HepG2 (cell line): Measurements from ENCODE around the gene MSTO1. TPM values are rescaled to one million over a fixed set of nuclear protein-coding genes. Genes with fewer than 3 reads are reported as not detected.

Experiments
- AGO1 ChIP-seq: fragments of 200-400 bp; formaldehyde crosslinking; IDR thresholded peaks from 2 replicates; pipeline ENCODE4 v1.6.1; 2017; ENCODE audit warnings: mild to moderate bottlenecking, low read depth, low read length, moderate library complexity; ENCODE audit not compliant: poor library complexity, severe bottlenecking
- AHR ChIP-seq: IDR thresholded peaks from 2 replicates; pipeline ENCODE4 v1.6.1; 2018; ENCODE audit warnings: missing genetic modification reagents, missing compliant biosample characterization
- ASH2L ChIP-seq: fragments of 300-600, 200-600 bp; sonication (generic); IDR thresholded peaks from 2 replicates; pipeline ENCODE4 v1.7.0; 2017; ENCODE audit warnings: low read depth, mild to moderate bottlenecking, moderate library complexity, mixed read lengths, low read length; ENCODE audit not compliant: insufficient read length
- EEA1 ChIP-seq: sonication (generic); formaldehyde crosslinking; IDR thresholded peaks from 2 replicates; pipeline ENCODE4 v1.5.1; 2020; ENCODE audit warnings: mild to moderate bottlenecking, missing genetic modification reagents, borderline replicate concordance
- ETV6 ChIP-seq: sonication (generic); formaldehyde crosslinking; conservative IDR thresholded peaks from 2 replicates; pipeline ENCODE4 v1.4.0; 2020; ENCODE audit warnings: missing genetic modification reagents
- FOXC1 ChIP-seq: sonication (generic); formaldehyde crosslinking; IDR thresholded peaks from 2 replicates; pipeline ENCODE4 v1.8.0; 2022; ENCODE audit warnings: mild to moderate bottlenecking, missing genetic modification reagents, borderline replicate concordance
- FOXK1 ChIP-seq: sonication (generic); formaldehyde crosslinking; IDR thresholded peaks from 2 replicates; pipeline ENCODE4 v1.4.0; 2020; ENCODE audit warnings: low read depth, missing genetic modification reagents, borderline replicate concordance
- HOXA9 ChIP-seq: sonication (generic); formaldehyde crosslinking; IDR thresholded peaks from 2 replicates; pipeline ENCODE4 v1.8.1; 2022; ENCODE audit warnings: missing genetic modification reagents, mild to moderate bottlenecking, moderate library complexity, borderline replicate concordance
- KLF16 ChIP-seq, 2 experiments: sonication (generic) in 1 of 2; formaldehyde crosslinking in 1 of 2; IDR thresholded peaks; 2 replicates each; pipeline versions ENCODE4 v1.6.1 to v1.8.0; 2016 to 2023; ENCODE audit warnings: missing genetic modification reagents in 2 of 2, missing compliant biosample characterization in 1 of 2
- NCOA1 ChIP-seq: sonication (generic); formaldehyde crosslinking; IDR thresholded peaks from 2 replicates; pipeline ENCODE4 v1.9.0; 2021; ENCODE audit warnings: missing genetic modification reagents
- PPARG ChIP-seq: conservative IDR thresholded peaks from 2 replicates; pipeline ENCODE4 v1.6.1; 2016; ENCODE audit warnings: missing biosample characterization, missing genetic modification reagents
- RBAK ChIP-seq: sonication (generic); formaldehyde crosslinking; IDR thresholded peaks from 2 replicates; pipeline ENCODE4 v1.5.1; 2020; ENCODE audit warnings: mild to moderate bottlenecking, missing genetic modification reagents
- RXRB ChIP-seq: IDR thresholded peaks from 2 replicates; pipeline ENCODE4 v1.6.1; 2016; ENCODE audit warnings: borderline replicate concordance, missing genetic modification reagents, missing compliant biosample characterization
- SSRP1 ChIP-seq: IDR thresholded peaks from 2 replicates; pipeline ENCODE4 v1.6.1; 2016; ENCODE audit warnings: control low read depth
- ZBTB42 ChIP-seq: sonication (generic); formaldehyde crosslinking; IDR thresholded peaks from 2 replicates; pipeline ENCODE4 v1.5.0; 2020; ENCODE audit warnings: mild to moderate bottlenecking, missing genetic modification reagents
- ZNF331 ChIP-seq: sonication (generic); formaldehyde crosslinking; IDR thresholded peaks from 2 replicates; pipeline ENCODE4 v1.4.0; 2020; ENCODE audit warnings: missing genetic modification reagents
- ZNF501 ChIP-seq: sonication (generic); formaldehyde crosslinking; IDR thresholded peaks from 2 replicates; pipeline ENCODE4 v1.5.1; 2020; ENCODE audit warnings: mild to moderate bottlenecking, moderate library complexity, missing genetic modification reagents
- ZNF589 ChIP-seq: sonication (generic); formaldehyde crosslinking; conservative IDR thresholded peaks from 2 replicates; pipeline ENCODE4 v1.8.0; 2022; ENCODE audit warnings: mild to moderate bottlenecking, moderate library complexity, missing genetic modification reagents
- ZNF607 ChIP-seq: sonication (generic); formaldehyde crosslinking; IDR thresholded peaks from 2 replicates; pipeline ENCODE4 v1.5.1; 2020; ENCODE audit warnings: missing genetic modification reagents, mild to moderate bottlenecking, borderline replicate concordance
- ZNF672 ChIP-seq: sonication (generic); formaldehyde crosslinking; IDR thresholded peaks from 2 replicates; pipeline ENCODE4 v1.8.1; 2022; ENCODE audit warnings: missing genetic modification reagents
- ZNF772 ChIP-seq: sonication (generic); formaldehyde crosslinking; IDR thresholded peaks from 2 replicates; pipeline ENCODE4 v1.5.0; 2020; ENCODE audit warnings: mild to moderate bottlenecking, missing genetic modification reagents
- polyA plus RNA-seq, 8 experiments: library from polyadenylated mRNA; depleted of rRNA in 3 of 8; stranded (reverse) in 7 of 8; unstranded in 1 of 8; fragments of >200 nt; fragmentation: Illumina TruSeq in 4 of 8; extraction: Trizol in 4 of 8; gene quantifications; 2 replicates each; pipeline versions ENCODE4 v1.2.1 to v1.2.3, GENCODE V29; 2011 to 2016; ENCODE audit warnings: low read depth in 4 of 8, missing spikeins in 1 of 8, mixed read lengths in 1 of 8; ENCODE audit not compliant: insufficient read depth in 1 of 8
- total RNA-seq, 5 experiments: library from RNA; depleted of rRNA; stranded (reverse); fragments of >200 nt; fragmentation: Illumina TruSeq; extraction: Trizol; gene quantifications; 2 replicates each; pipeline ENCODE4 v1.2.3, GENCODE V29; 2016; ENCODE audit warnings: low read depth in 1 of 5
- TF ChIP-seq, protein P1 (sequence below): sonication (generic); formaldehyde crosslinking; IDR thresholded peaks from 2 replicates; pipeline ENCODE4 v1.5.0; 2020; ENCODE audit warnings: mild to moderate bottlenecking, missing genetic modification reagents
- TF ChIP-seq, protein P2 (sequence below): sonication (generic); formaldehyde crosslinking; IDR thresholded peaks from 2 replicates; pipeline ENCODE4 v1.8.1; 2023; ENCODE audit warnings: mild to moderate bottlenecking, missing genetic modification reagents

MSTO1 gene
- total and polyA plus RNA-seq, 2 of the 13 experiments (the other 11 are each of a cell fraction or from before 2014, with no cell fraction given), result 19.1 to 25.3 TPM

DNA sequence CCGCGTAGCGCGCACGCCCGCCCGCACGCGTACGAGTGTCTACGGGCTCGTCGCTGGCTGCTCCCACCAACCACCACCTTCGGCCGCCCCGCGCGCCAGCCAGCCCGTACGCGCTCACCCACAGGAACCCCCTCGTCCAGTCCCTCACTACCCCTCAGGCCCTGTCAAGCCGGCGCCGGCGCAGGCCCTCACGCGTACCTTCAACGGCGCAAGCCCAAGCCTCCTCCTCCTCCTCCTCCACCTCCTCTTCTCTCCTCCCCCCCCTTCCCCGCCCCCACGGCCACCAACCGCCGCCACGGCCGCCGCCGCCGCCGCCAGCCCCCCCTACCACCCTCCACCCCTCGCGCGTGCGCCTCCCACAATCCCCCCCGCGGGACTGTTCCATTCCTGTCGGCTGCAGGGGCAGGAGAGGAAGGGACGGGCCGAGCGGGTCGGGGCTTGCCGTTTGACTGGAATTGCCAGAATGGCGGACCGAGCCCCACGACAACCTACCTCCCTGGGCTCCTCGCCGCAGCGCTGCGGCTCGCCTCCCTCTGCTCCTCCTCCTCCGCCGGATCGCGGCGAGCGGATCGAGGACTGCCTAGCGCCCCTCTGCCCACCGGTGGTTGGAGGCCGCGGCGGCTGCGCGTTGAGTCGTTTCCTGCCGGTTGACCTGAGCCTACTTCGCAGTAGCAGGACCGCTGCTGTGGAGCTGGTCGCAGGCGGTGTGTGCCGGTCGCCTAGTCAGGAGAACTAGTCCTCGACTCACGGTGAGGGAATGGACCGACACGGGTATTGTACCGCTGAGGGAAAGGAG is 47.2 kb upstream of the MSTO1 start, which contains the start of gene ASH1L (continued):
- TF ChIP-seq FOXK1 (CRISPR knock-in tag) (peak; percentile 43; the same call in 1 of the 2 replicates), ASH2L (peak; percentile 94), RXRB (peak; percentile 70), ZBTB42 (CRISPR knock-in tag) (peak; percentile 30; the same call in 1 of the 2 replicates), ZNF607 (CRISPR knock-in tag) (peak; percentile 93; the same call in 1 of the 2 replicates), ZNF772 (CRISPR knock-in tag) (peak; percentile 65; the same call in 1 of the 2 replicates), FOXC1 (CRISPR knock-in tag) (peak; percentile 83; the same call in 1 of the 2 replicates), PPARG (CRISPR knock-in tag) (peak; percentile 21; the same call in 1 of the 2 replicates), NCOA1 (CRISPR knock-in tag) (peak; percentile 83), ZNF672 (no peak), ZNF589 (CRISPR knock-in tag) (no peak; the same call in 1 of the 2 replicates), KLF16 (CRISPR knock-in tag; IDR thresholded peaks at IDR 0.05) (peak in 1 of 2 experiments; percentile 16; a peak in 1 of 4 replicates), ZNF331 (CRISPR knock-in tag) (no peak), EEA1 (CRISPR knock-in tag) (0 out of 2 replicates have a peak, but pooled peaks have one; percentile 53), ZNF501 (peak; percentile 71), ETV6 (CRISPR knock-in tag) (peak; percentile 73; the same call in 1 of the 2 replicates), SSRP1 (CRISPR knock-in tag) (no peak), AHR (peak; percentile 81; the same call in 1 of the 2 replicates), AGO1 (peak; percentile 71), HOXA9 (CRISPR knock-in tag) (peak; percentile 80), RBAK (no peak)
- TF ChIP-seq, protein P1, sequence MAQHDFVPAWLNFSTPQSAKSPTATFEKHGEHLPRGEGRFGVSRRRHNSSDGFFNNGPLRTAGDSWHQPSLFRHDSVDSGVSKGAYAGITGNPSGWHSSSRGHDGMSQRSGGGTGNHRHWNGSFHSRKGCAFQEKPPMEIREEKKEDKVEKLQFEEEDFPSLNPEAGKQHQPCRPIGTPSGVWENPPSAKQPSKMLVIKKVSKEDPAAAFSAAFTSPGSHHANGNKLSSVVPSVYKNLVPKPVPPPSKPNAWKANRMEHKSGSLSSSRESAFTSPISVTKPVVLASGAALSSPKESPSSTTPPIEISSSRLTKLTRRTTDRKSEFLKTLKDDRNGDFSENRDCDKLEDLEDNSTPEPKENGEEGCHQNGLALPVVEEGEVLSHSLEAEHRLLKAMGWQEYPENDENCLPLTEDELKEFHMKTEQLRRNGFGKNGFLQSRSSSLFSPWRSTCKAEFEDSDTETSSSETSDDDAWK (CRISPR knock-in tag), result no peak
- TF ChIP-seq, protein P2, sequence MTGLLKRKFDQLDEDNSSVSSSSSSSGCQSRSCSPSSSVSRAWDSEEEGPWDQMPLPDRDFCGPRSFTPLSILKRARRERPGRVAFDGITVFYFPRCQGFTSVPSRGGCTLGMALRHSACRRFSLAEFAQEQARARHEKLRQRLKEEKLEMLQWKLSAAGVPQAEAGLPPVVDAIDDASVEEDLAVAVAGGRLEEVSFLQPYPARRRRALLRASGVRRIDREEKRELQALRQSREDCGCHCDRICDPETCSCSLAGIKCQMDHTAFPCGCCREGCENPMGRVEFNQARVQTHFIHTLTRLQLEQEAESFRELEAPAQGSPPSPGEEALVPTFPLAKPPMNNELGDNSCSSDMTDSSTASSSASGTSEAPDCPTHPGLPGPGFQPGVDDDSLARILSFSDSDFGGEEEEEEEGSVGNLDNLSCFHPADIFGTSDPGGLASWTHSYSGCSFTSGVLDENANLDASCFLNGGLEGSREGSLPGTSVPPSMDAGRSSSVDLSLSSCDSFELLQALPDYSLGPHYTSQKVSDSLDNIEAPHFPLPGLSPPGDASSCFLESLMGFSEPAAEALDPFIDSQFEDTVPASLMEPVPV (CRISPR knock-in tag), result peak; percentile 13; the same call in 1 of the 2 replicates
